GM23248 (cell line): Measurements from ENCODE around the gene TEX22.

Source experiments
- EZH2 ChIP-seq: fragments of 200-600 bp; sonication (generic); IDR thresholded peaks from 2 replicates; pipeline ENCODE4 v1.6.1; 2018; ENCODE audit warnings: antibody characterized with exemption, mild to moderate bottlenecking; ENCODE audit not compliant: insufficient read depth, poor library complexity, severe bottlenecking
- EZH2phosphoT487 ChIP-seq: fragments of 200-600 bp; sonication (generic); IDR thresholded peaks from 2 replicates; pipeline ENCODE4 v1.6.1; 2018; ENCODE audit warnings: antibody characterized with exemption, moderate library complexity, mild to moderate bottlenecking, low read depth; ENCODE audit not compliant: insufficient read depth

GRCh38 chr14:105430565-105430964 lies 32.2 kb downstream of the TEX22 start:
- no peak for TF ChIP-seq EZH2phosphoT487
- TF ChIP-seq EZH2 = no peak
